Measurements from ENCODE around the gene TNFSF11. TPM values are rescaled to one million over a fixed set of nuclear protein-coding genes. Genes with fewer than 3 reads are reported as not detected.

TNFSF11 gene
- polyA plus RNA-seq, 3 donors from 2014 or later = 2.6 to 3.7 (median 2.7) TPM

- Mint-ChIP-seq H3K4me1 (peaks cover 0 to 13% of the 10 kb centered on the region in 2 donors), H3K27me3 (ENCODE audit: low read depth in 3 of 3) (peaks cover 3 to 5% (median 4%) of the 10 kb centered on the region in 3 donors), H3K36me3 (no peaks in the 10 kb centered on the region), H3K27ac (no peak overlapping the region), H3K4me3 (no peak overlapping the region), H3K9me3 (no peaks in the 10 kb centered on the region)
- no peak for DNase-seq
Measured at GRCh38 chr13:42656161-42656560, 82.2 kb downstream of the TNFSF11 start.

DNA sequence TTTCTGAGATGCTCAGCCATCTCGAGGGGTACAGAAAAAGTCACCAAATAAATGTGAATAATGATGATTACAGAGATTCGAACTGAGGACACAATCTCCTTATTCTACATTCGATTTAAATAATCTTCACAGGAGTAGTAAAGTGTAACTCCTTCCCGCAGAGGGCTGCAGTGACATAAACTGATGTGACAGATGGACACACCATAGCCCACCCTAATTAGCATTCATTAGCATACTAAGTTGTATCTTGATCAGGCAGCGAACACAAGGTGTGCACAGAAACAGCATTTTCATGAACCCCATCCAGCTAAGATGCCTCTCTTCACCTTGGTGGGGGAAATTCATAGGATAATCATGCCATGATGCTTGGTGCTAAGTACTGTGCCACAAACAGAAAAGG, 83.0 kb downstream of the TNFSF11 start:
- Mint-ChIP-seq H3K4me1 (peaks cover 0 to 13% of the 10 kb centered on the region in 2 donors), H3K27ac (no peak overlapping the region), H3K27me3 (ENCODE audit: low read depth in 3 of 3) (peaks cover 3 to 6% (median 4%) of the 10 kb centered on the region in 3 donors), H3K4me3 (no peak overlapping the region), H3K9me3 (no peaks in the 10 kb centered on the region), H3K36me3 (no peaks in the 10 kb centered on the region)
- DNase-seq = no peak

Other genes starting within 250 kb of the TNFSF11 start
- not detected for gene FAM216B, start 207.4 kb downstream of the TNFSF11 start, polyA plus RNA-seq